Measurements from ENCODE around the gene RBPMS2. TPM values are rescaled to one million over a fixed set of nuclear protein-coding genes. Genes with fewer than 3 reads are reported as not detected.

RBPMS2 gene
- total RNA-seq, 1 experiment from 2014 or later: 181 TPM

DNA sequence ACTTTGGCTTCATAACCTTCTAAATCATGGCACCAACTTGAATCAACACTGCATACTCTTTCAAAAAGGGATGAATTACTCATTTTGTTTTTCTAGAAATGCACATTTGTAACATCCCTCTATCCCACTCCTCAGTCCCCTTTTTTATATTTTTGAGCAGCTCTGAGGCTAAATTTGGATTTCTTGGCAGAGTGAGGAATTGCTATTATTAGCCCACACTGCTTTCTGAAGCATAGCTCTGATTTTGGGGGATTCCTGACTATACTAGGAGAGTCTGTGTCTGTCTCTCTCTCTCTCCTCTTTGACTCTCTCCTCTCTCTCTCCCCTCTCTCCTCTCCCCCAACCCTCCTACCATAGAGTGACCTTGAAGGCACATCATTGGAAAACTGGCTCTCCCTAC is 76.6 kb downstream of the RBPMS2 start:
- Histone ChIP-seq H3K27me3 (ENCODE audit: insufficient read depth, low read length) (no peaks in the 10 kb centered on the region), H4K5ac (ENCODE audit: insufficient read length, low read depth, low read length) (no peak overlapping the region), H2AK5ac (ENCODE audit: insufficient read length, low read length) (no peak overlapping the region), H2BK15ac (ENCODE audit: low read depth, low read length) (no peak overlapping the region), H3K4ac (ENCODE audit: low read depth, low read length) (no peak overlapping the region), H3K23me2 (ENCODE audit: insufficient read length, low read depth, low read length, poor library complexity, severe bottlenecking) (peaks cover 25% of the 10 kb centered on the region), H3K14ac (ENCODE audit: insufficient read depth, low read length) (no peak overlapping the region), H4K20me1 (ENCODE audit: control insufficient read depth, insufficient read depth, insufficient read length) (no peaks in the 10 kb centered on the region), H2BK5ac (ENCODE audit: insufficient read length, low read length) (no peak overlapping the region), H2AFZ (ENCODE audit: low read length) (no peak overlapping the region), H3K56ac (ENCODE audit: insufficient read length, low read depth, low read length) (no peak overlapping the region), H3K27ac (ENCODE audit: insufficient read length, low read depth, low read length) (no peak overlapping the region), H4K8ac (replicated peaks; ENCODE audit: insufficient read length, low read depth, low read length) (no peak overlapping the region), H2BK12ac (ENCODE audit: insufficient read length, low read depth, low read length) (no peak overlapping the region), H3K18ac (ENCODE audit: insufficient read length, low read depth, low read length) (no peak overlapping the region), H3K23ac (ENCODE audit: insufficient read length, low read depth, low read length) (no peak overlapping the region), H3T11ph (ENCODE audit: low read length) (no peak overlapping the region), H3K9ac (ENCODE audit: extremely low read depth, insufficient read length, low read length) (no peak overlapping the region), H2BK20ac (ENCODE audit: low read depth, low read length, poor library complexity, severe bottlenecking) (no peak overlapping the region), H3K79me2 (ENCODE audit: insufficient read depth, low read length) (peaks cover 38% of the 10 kb centered on the region; the same call in 1 of the 2 replicates), H3K79me1 (ENCODE audit: insufficient read depth, low read depth, low read length, poor library complexity, severe bottlenecking) (peaks cover 8% of the 10 kb centered on the region), H2BK120ac (ENCODE audit: low read depth, low read length, poor library complexity, severe bottlenecking) (no peak overlapping the region), H3K9me3 (ENCODE audit: control insufficient read depth, low read depth, low read length) (no peaks in the 10 kb centered on the region), H3K4me1 (ENCODE audit: insufficient read depth, low read length) (peaks cover 18% of the 10 kb centered on the region; the same call in 1 of the 2 replicates), H3K4me2 (ENCODE audit: insufficient read depth, insufficient read length, low read length) (peak overlapping the region; percentile 95), H4K91ac (ENCODE audit: insufficient read length, low read depth, low read length) (no peak overlapping the region)
- Mint-ChIP-seq H3K36me3 (ENCODE audit: insufficient read depth in 1 of 3, low read depth in 3 of 3) (peaks cover 36 to 74% (median 48%) of the 10 kb centered on the region in 3 experiments), H3K4me3 (peak overlapping the region; percentile 78 to 93), H3K9me3 (peaks cover 0 to 2% of the 10 kb centered on the region in 2 experiments; a peak in 2 of 5 replicates), H3K4me1 (peaks cover 70 to 80% of the 10 kb centered on the region in 2 experiments), H3K27ac (peak overlapping the region; percentile 98 to 100 (median 98)), H3K27me3 (ENCODE audit: low read depth) (peaks cover 2% of the 10 kb centered on the region; the same call in 1 of the 2 replicates)
- no peak for DNase-seq
- TF ChIP-seq, protein P1, sequence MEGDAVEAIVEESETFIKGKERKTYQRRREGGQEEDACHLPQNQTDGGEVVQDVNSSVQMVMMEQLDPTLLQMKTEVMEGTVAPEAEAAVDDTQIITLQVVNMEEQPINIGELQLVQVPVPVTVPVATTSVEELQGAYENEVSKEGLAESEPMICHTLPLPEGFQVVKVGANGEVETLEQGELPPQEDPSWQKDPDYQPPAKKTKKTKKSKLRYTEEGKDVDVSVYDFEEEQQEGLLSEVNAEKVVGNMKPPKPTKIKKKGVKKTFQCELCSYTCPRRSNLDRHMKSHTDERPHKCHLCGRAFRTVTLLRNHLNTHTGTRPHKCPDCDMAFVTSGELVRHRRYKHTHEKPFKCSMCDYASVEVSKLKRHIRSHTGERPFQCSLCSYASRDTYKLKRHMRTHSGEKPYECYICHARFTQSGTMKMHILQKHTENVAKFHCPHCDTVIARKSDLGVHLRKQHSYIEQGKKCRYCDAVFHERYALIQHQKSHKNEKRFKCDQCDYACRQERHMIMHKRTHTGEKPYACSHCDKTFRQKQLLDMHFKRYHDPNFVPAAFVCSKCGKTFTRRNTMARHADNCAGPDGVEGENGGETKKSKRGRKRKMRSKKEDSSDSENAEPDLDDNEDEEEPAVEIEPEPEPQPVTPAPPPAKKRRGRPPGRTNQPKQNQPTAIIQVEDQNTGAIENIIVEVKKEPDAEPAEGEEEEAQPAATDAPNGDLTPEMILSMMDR (conservative IDR thresholded peaks at IDR 0.05): no peak
